K562 (cell line): Measurements from ENCODE around the gene UROD. TPM values are rescaled to one million over a fixed set of nuclear protein-coding genes. Genes with fewer than 3 reads are reported as not detected.
A peak's percentile ranks its signal among the peaks of the same experiment; 100 is the strongest.
"Not testable (repeated sequence)": the region's sequence is repeated elsewhere in the genome, so short reads cannot be mapped to it uniquely, and the experiment has no call there.

Experiments used
- ATAC-seq: fragments of 200-7000 bp; cut with Tn5 transposase; 3 replicates; pipeline ENCODE4 v1.9.1; 2020; ENCODE audit warnings: moderate library complexity
- BruUV-seq: library from RNA; stranded (reverse); fragments of 400-500 nt; replicated peaks from 2 replicates; lab custom pipeline; 2021; lab: Mats Ljungman, UMichigan
- CTCF ChIA-PET: fragments of 300-600 bp; formaldehyde crosslinking; extraction: SDS; loops from one replicate; lab custom pipeline; 2021; ENCODE audit warnings: low intra/inter-chr PET ratio; lab: Yijun Ruan, JAX
- POLR2A ChIA-PET: fragments of 300-600, 350-650 bp; sonication (Branson Sonifier 250); formaldehyde crosslinking; extraction: SDS; loops from one replicate; lab custom pipeline; 2021; ENCODE audit warnings: antibody characterized with exemption, inconsistent platforms; lab: Yijun Ruan, JAX
- DNase-seq, 4 experiments: peaks; one replicate each; pipeline versions ENCODE4 v3.0.0 to v3.0.0-alpha.2; 2011 to 2018; ENCODE audit warnings: low spot score in 3 of 4, mixed read lengths in 3 of 4; ENCODE audit errors: extremely low read depth in 1 of 4
- FAIRE-seq: peaks from 2 replicates; lab custom pipeline; 2011; peaks lifted over from hg19 to GRCh38; lab: Jason Lieb, UNC
- H2AFZ ChIP-seq: 2 replicates; pipeline ENCODE4 v1.6.0; 2011; ENCODE audit warnings: low read depth, low read length, control low read depth, inconsistent platforms
- H3K27ac ChIP-seq: fragments of 200-600 bp; 3 replicates; pipeline ENCODE4 v1.8.0; 2011; ENCODE audit warnings: low read depth, mild to moderate bottlenecking, control low read depth, inconsistent platforms, low read length, moderate library complexity, mixed read lengths; ENCODE audit errors: extremely low read depth
- H3K27me3 ChIP-seq, 2 experiments: fragments of 300-600 bp in 1 of 2; 2 replicates in 1 of 2; 3 replicates in 1 of 2; pipeline versions ENCODE4 v1.6.0 to v1.8.0; 2011; ENCODE audit warnings: inconsistent platforms in 2 of 2, low read length in 2 of 2, mild to moderate bottlenecking in 1 of 2, mixed read lengths in 1 of 2, moderate library complexity in 1 of 2; ENCODE audit not compliant: control insufficient read depth in 2 of 2, insufficient read depth in 2 of 2
- H3K36me3 ChIP-seq: fragments of 300-600 bp; 3 replicates; pipeline ENCODE4 v1.8.0; 2011; ENCODE audit warnings: mild to moderate bottlenecking, low read length, inconsistent platforms; ENCODE audit not compliant: control insufficient read depth, insufficient read depth
- H3K4me1 ChIP-seq, 2 experiments: fragments of 200-600 bp in 1 of 2; replicated peaks in 1 of 2; 2 replicates in 1 of 2; 3 replicates in 1 of 2; pipeline versions ENCODE4 v1.5.1 to v1.8.0; 2011; ENCODE audit warnings: inconsistent platforms in 2 of 2, low read length in 2 of 2, mild to moderate bottlenecking in 1 of 2, mixed read lengths in 1 of 2, moderate library complexity in 1 of 2; ENCODE audit not compliant: control insufficient read depth in 2 of 2, insufficient read depth in 2 of 2
- H3K4me2 ChIP-seq: 2 replicates; pipeline ENCODE4 v1.6.1; 2011; ENCODE audit warnings: low read length, control low read depth, inconsistent platforms, mixed read lengths; ENCODE audit not compliant: insufficient read depth
- H3K4me3 ChIP-seq: fragments of 200-600 bp; sonication (generic), shearing (Covaris generic); 2 replicates; pipeline ENCODE4 v1.5.1; 2016; ENCODE audit warnings: control low read depth, inconsistent platforms
- H3K79me2 ChIP-seq: fragments of 200-600 bp; 3 replicates; pipeline ENCODE4 v1.8.0; 2011; ENCODE audit warnings: low read length, inconsistent platforms; ENCODE audit not compliant: control insufficient read depth, insufficient read depth
- H3K9ac ChIP-seq, 2 experiments: 2 replicates each; pipeline versions ENCODE4 v1.6.0 to v1.6.1; 2011; ENCODE audit warnings: low read depth in 2 of 2, low read length in 2 of 2, control low read depth in 1 of 2, inconsistent platforms in 1 of 2, mild to moderate bottlenecking in 1 of 2, mixed read lengths in 1 of 2; ENCODE audit not compliant: insufficient read depth in 1 of 2
- H3K9me1 ChIP-seq: one replicate; pipeline ENCODE4 v1.6.0; 2011; ENCODE audit warnings: inconsistent platforms, mild to moderate bottlenecking, low read length, moderate library complexity; ENCODE audit not compliant: control insufficient read depth, insufficient read depth
- H3K9me3 ChIP-seq: replicated peaks from 2 replicates; pipeline ENCODE4 v1.5.1; 2011; ENCODE audit warnings: low read depth, low read length, inconsistent platforms; ENCODE audit not compliant: control insufficient read depth, insufficient read depth
- H4K20me1 ChIP-seq: replicated peaks from 2 replicates; pipeline ENCODE4 v1.6.1; 2011; ENCODE audit warnings: low read length, inconsistent platforms, mixed read lengths; ENCODE audit not compliant: control insufficient read depth, insufficient read depth
- BRF1 ChIP-seq: IDR thresholded peaks from 3 replicates; pipeline ENCODE4 v1.6.1; 2011; ENCODE audit warnings: borderline replicate concordance, mild to moderate bottlenecking; ENCODE audit not compliant: insufficient read length; ENCODE audit errors: extremely low read depth
- CEBPB ChIP-seq: fragments of 450-650 bp; IDR thresholded peaks from 2 replicates; pipeline ENCODE4 v1.6.1; 2016; ENCODE audit warnings: missing genetic modification characterization, missing compliant biosample characterization
- HMG20A ChIP-seq: fragments of 450-650 bp; formaldehyde crosslinking; conservative IDR thresholded peaks from 2 replicates; pipeline ENCODE4 v1.4.0; 2020; ENCODE audit warnings: mild to moderate bottlenecking, mixed read lengths
- HNRNPH1 ChIP-seq: fragments of 200-400 bp; formaldehyde crosslinking; optimal IDR thresholded peaks from 2 replicates; pipeline ENCODE3; 2017; ENCODE audit warnings: low read depth, mild to moderate bottlenecking, low read length, moderate library complexity
- KDM2B ChIP-seq: fragments of 250-450 bp; sonication (Bioruptor Pico); IDR thresholded peaks from 2 replicates; pipeline ENCODE4 v1.8.0; 2021; ENCODE audit warnings: mild to moderate bottlenecking, moderate library complexity
- MLLT1 ChIP-seq, 2 experiments: fragments of 450-650 bp; IDR thresholded peaks; 2 replicates each; pipeline ENCODE4 v1.6.1; 2016
- MXI1 ChIP-seq: IDR thresholded peaks from 2 replicates; pipeline ENCODE4 v1.6.1; 2011; ENCODE audit warnings: low read depth, mild to moderate bottlenecking, improper control_type of control experiment, low read length
- RAD21 ChIP-seq, 2 experiments: fragments of 250-450 bp in 1 of 2; fragments of 450-650 bp in 1 of 2; sonication (Bioruptor Pico) in 1 of 2; formaldehyde crosslinking in 1 of 2; IDR thresholded peaks in 1 of 2; conservative IDR thresholded peaks in 1 of 2; 2 replicates each; pipeline versions ENCODE4 v1.4.0 to v1.8.0; 2020 to 2022; ENCODE audit warnings: mild to moderate bottlenecking in 2 of 2, moderate library complexity in 1 of 2
- SAP30 ChIP-seq: fragments of 200-600 bp; sonication (generic); IDR thresholded peaks from 2 replicates; pipeline ENCODE4 v1.6.1; 2012; ENCODE audit warnings: borderline replicate concordance, low read depth, mild to moderate bottlenecking, moderate library complexity, low read length, control low read depth, inconsistent platforms; ENCODE audit not compliant: insufficient read depth, poor library complexity, severe bottlenecking
- ZNF121 ChIP-seq: sonication (generic); formaldehyde crosslinking; conservative IDR thresholded peaks from 2 replicates; pipeline ENCODE4 v1.8.0; 2022; ENCODE audit warnings: missing genetic modification reagents
- ZNF668 ChIP-seq: fragments of 250-450 bp; sonication (Bioruptor Pico); IDR thresholded peaks from 2 replicates; pipeline ENCODE4 v1.8.0; 2022; ENCODE audit warnings: mild to moderate bottlenecking, inconsistent platforms
- ZZZ3 ChIP-seq: fragments of 450-650 bp; IDR thresholded peaks from 2 replicates; pipeline ENCODE4 v1.6.1; 2016; ENCODE audit warnings: antibody characterized with exemption, mild to moderate bottlenecking, moderate library complexity
- WGBS: fragments of 100-300 bp; shearing (Covaris generic); methylation state at CpG from one replicate; pipeline ENCODE4 v1.1.6; 2016; ENCODE audit warnings: low coverage, mixed read lengths; ENCODE audit not compliant: insufficient coverage; ENCODE audit errors: missing lambda C conversion rate; 5-methylcytosine and 5-hydroxymethylcytosine counted together
- in situ Hi-C: fragments of 300-500 bp; cut with MboI; formaldehyde crosslinking; loops from 4 replicates; pipeline ENCODE4 v1.15.0; 2018; ENCODE audit warnings: inconsistent platforms, mixed read lengths
- intact Hi-C: fragments of 100-400 bp; cut with micrococcal nuclease; formaldehyde crosslinking; loops from 2 replicates; pipeline ENCODE4 v1.14.2; 2022
- polyA plus RNA-seq, 8 experiments: library from polyadenylated mRNA; depleted of rRNA in 4 of 8; stranded (reverse) in 5 of 8; unstranded in 3 of 8; fragments of >200 nt; fragmentation: Nextera tagmentation in 2 of 8; fragmentation: Illumina TruSeq in 1 of 8; extraction: Ambion mirVana in 2 of 8; extraction: Trizol in 1 of 8; gene quantifications; 2 replicates each; pipeline versions ENCODE4 v1.2.1 to v1.2.3, GENCODE V29; 2011 to 2014; ENCODE audit warnings: inconsistent platforms in 1 of 8, missing spikeins in 1 of 8
- total RNA-seq, 7 experiments: library from RNA; depleted of rRNA in 6 of 7; stranded (reverse); fragments of >200 nt in 6 of 7; fragmentation: Illumina TruSeq in 2 of 7; extraction: Trizol in 2 of 7; gene quantifications; 2 replicates each; pipeline versions ENCODE4 v1.2.1 to v1.2.3, GENCODE V29; 2011 to 2021; ENCODE audit warnings: low replicate concordance in 1 of 7

The UROD gene
- total and polyA plus RNA-seq, 9 of the 15 experiments (the other 6 are each of a cell fraction or from before 2014, with no cell fraction given), result 533 to 2,933 (median 1,100) TPM

GRCh38 chr1:44977372-44977771 lies 34.7 kb upstream of the UROD start:
- CTCF ChIA-PET, H3K9ac ChIP-seq, BruUV-seq, H3K27me3 ChIP-seq, H3K4me2 ChIP-seq, in situ Hi-C loops, H3K4me1 ChIP-seq, H3K9me3 ChIP-seq, H3K9me1 ChIP-seq, H2AFZ ChIP-seq, FAIRE-seq, DNase-seq, H3K27ac ChIP-seq, ATAC-seq, H3K4me3 ChIP-seq, intact Hi-C loops, H4K20me1 ChIP-seq: not testable (repeated sequence)
- peak; percentile 86 for TF ChIP-seq ZNF121 (CRISPR knock-in tag)
- POLR2A ChIA-PET, result interaction anchor here (2.8 kb wide), 1 partner anchor 9 kb away, joined by 9 read pairs; the partner anchor contains the start of gene EIF2B3
- 86% methylated on average over 4 of the region's 4 CpGs for WGBS
- Histone ChIP-seq H3K36me3 (peaks cover 88% of the 10 kb centered on the region), H3K79me2 (peaks cover 22% of the 10 kb centered on the region; the same call in 2 of the 3 replicates)

- in situ Hi-C loops, result no loop called here
- 1% methylated on average over 19 of the region's 19 CpGs for WGBS
- H3K9ac ChIP-seq, result peak overlapping the region; percentile 86 to 98
- H3K36me3 ChIP-seq, result peaks cover 23% of the 10 kb centered on the region
- H3K27me3 ChIP-seq, result no peaks in the 10 kb centered on the region
- POLR2A ChIA-PET, result interaction anchor here (0.6 to 5.7 kb wide), 18 partner anchors 9 to 660 kb away, joined by 3 to 54 read pairs (median 4); partner anchors contain the start of genes HECTD3, PRDX1 and UROD
- no peaks in the 10 kb centered on the region for H4K20me1 ChIP-seq
- peaks cover 10 to 15% of the 10 kb centered on the region in 2 experiments; a peak in 4 of 5 replicates for H3K4me1 ChIP-seq
- H2AFZ ChIP-seq, result peak overlapping the region; percentile 98
- peak overlapping the region; percentile 90 for H3K4me2 ChIP-seq
- H3K79me2 ChIP-seq, result peaks cover 49% of the 10 kb centered on the region
- peak overlapping the region; percentile 65 for H3K4me3 ChIP-seq
- ATAC-seq (peak; percentile 35), DNase-seq (peak in 3 of 4 experiments; percentile 31 to 57 (median 38)), FAIRE-seq (peak; percentile 79)
- H3K9me1 ChIP-seq, result no peaks in the 10 kb centered on the region
- CTCF ChIA-PET, result no interaction called here
- H3K9me3 ChIP-seq, result no peaks in the 10 kb centered on the region
- intact Hi-C loops, result loop anchor here (1.0 kb wide), 1 partner anchor 26 kb away; the partner anchor contains the start of gene UROD
- BruUV-seq, result TSS peak; percentile 82
- H3K27ac ChIP-seq, result peak overlapping the region; percentile 70
- TF ChIP-seq ZNF668 (CRISPR knock-in tag) (0 out of 2 replicates have a peak, but pooled peaks have one; percentile 21), SAP30 (peak; percentile 17), ZZZ3 (no peak), RAD21 (CRISPR knock-in tag; conservative IDR thresholded peaks at IDR 0.05 in 1 of 2, IDR thresholded peaks at IDR 0.05 in 1 of 2) (0 out of 4 replicates have a peak, but pooled peaks of 1 of the 2 experiments have one; percentile 4), CEBPB (tag) (0 out of 2 replicates have a peak, but pooled peaks have one; percentile 10), KDM2B (CRISPR knock-in tag) (no peak), HNRNPH1 (no peak), HMG20A (CRISPR knock-in tag) (no peak), MLLT1 (IDR thresholded peaks at IDR 0.05) (peak in 1 of 2 experiments; percentile 21; a peak in 1 of 4 replicates), MXI1 (peak; percentile 67; the same call in 1 of the 2 replicates), BRF1 (no peak)
Observed at GRCh38 chr1:44985747-44986359, 26.2 kb upstream of the UROD start.
